ENCODE measurements around the gene SLC1A7. TPM values are rescaled to one million over a fixed set of nuclear protein-coding genes. Genes with fewer than 3 reads are reported as not detected.
A peak's percentile ranks its signal among the peaks of the same experiment; 100 is the strongest.

The SLC1A7 gene
- total RNA-seq, 1 donor from 2014 or later, result not detected

DNA sequence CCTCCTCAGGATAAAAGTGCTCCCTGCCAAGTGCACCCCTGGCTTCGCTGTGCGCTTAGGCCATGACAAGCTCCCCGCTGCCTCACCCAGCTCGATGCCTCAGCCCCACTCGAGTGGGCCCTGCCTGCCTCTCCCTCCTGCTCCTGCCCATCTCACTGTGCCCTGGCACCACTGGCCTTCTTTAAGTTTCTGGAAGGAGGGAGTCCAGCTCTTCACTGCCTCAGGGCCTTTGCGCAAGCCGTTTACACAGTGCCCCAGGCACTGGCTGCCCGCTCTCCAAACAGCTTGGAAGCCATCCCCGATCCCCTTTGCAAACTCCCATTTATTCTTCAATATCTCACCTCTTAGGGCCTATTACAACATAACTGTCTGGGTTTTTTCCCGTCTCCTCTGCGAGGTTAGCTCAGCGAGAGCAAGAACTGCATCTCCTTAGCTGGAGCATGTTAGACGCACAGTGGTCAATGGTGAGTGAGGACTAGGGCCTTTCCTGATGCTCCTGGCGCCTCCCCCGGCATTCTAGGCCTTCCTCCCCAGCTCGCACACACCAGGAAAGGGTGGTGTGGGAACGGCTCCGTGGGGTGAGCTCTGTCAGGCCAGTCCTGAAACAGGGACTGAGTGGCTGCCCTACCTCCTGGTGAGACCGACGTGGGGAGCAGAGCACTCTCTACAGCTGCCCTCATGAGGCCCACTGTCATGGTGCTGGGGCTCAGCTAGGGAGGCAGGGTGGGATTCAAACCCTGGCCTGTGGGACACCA lies 48.5 kb downstream of the SLC1A7 start:
- H3K36me3 ChIP-seq (ENCODE audit: control insufficient read depth in 3 of 3, insufficient read depth in 3 of 3, low read length in 3 of 3), result no peaks in the 10 kb centered on the region

GRCh38 chr1:53093451-53093754 lies 49.0 kb downstream of the SLC1A7 start:
- no peaks in the 10 kb centered on the region for H3K36me3 ChIP-seq (ENCODE audit: control insufficient read depth in 3 of 3, insufficient read depth in 3 of 3, low read length in 3 of 3)
- no peak overlapping the region for H3K27ac ChIP-seq (ENCODE audit: low read depth, low read length)
- H3K27me3 ChIP-seq (ENCODE audit: control insufficient read depth in 3 of 3, insufficient read depth in 3 of 3, low read length in 3 of 3), result peaks cover 0 to 8% (median 5%) of the 10 kb centered on the region in 3 donors
- H3K4me1 ChIP-seq (ENCODE audit: control insufficient read depth in 3 of 3, insufficient read depth in 3 of 3, low read length in 3 of 3), result peaks cover 0 to 8% (median 6%) of the 10 kb centered on the region in 3 donors
- H3K4me3 ChIP-seq (ENCODE audit: low read length in 3 of 3), result no peak overlapping the region
- H3K9ac ChIP-seq (ENCODE audit: low read depth in 1 of 3, low read length in 3 of 3), result no peak overlapping the region
- no peaks in the 10 kb centered on the region for H3K9me3 ChIP-seq (ENCODE audit: control insufficient read depth in 3 of 3, low read length in 3 of 3)

More for the DNA sequence above, 48.5 kb downstream of the SLC1A7 start:
- no peaks in the 10 kb centered on the region for H3K9me3 ChIP-seq (ENCODE audit: control insufficient read depth in 3 of 3, low read length in 3 of 3)
- no peak overlapping the region for H3K27ac ChIP-seq (ENCODE audit: low read depth, low read length)
- no peak overlapping the region for H3K4me3 ChIP-seq (ENCODE audit: low read length in 3 of 3)
- H3K9ac ChIP-seq (ENCODE audit: low read depth in 1 of 3, low read length in 3 of 3), result peak overlapping the region in 1 of 3 donors; percentile 16
- H3K27me3 ChIP-seq (ENCODE audit: control insufficient read depth in 3 of 3, insufficient read depth in 3 of 3, low read length in 3 of 3), result peaks cover 0 to 8% (median 5%) of the 10 kb centered on the region in 3 donors
- peaks cover 0 to 8% (median 6%) of the 10 kb centered on the region in 3 donors for H3K4me1 ChIP-seq (ENCODE audit: control insufficient read depth in 3 of 3, insufficient read depth in 3 of 3, low read length in 3 of 3)

DNA sequence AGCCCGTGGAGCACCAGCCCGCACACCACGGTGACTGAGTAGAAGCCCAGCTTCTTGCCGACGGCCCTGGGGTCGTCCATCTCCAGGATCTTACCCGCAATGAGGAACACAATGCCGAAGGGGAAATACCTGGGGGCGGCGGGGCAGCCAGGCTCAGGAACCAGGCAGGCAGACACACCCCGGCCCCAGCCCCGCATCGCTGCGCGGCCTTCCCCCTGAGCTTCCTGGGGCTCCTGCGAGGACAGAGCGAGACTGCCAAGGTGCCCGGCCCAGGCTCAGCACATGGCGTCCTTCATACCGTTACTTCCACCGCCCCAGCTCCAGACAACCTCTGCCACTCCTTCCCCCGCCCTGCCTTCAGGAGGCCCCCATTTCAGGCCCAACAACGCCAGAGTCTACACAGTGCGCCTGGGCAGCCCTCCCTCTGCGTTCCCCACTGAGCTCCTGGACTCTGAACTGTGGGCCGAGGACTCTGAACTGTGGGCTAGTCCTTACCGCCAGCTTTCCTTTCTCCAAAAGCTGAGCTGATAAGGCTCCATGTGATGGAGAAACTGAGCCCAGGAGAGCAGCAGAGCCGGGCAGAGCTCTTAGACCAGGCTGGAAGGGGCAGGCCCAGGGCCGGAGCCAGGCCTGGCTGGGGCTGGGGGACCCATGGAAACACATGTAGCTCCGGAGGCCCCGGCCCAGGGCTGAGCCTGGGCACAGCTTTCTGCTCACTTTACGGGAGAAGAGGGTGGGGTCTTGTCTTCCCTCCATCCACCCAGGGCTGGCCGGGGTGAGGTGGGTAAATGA lies 49.6 kb downstream of the SLC1A7 start:
- H3K4me3 ChIP-seq (ENCODE audit: low read length in 3 of 3), result no peak overlapping the region
- no peak overlapping the region for H3K9ac ChIP-seq (ENCODE audit: low read depth in 1 of 3, low read length in 3 of 3)
- H3K27me3 ChIP-seq (ENCODE audit: control insufficient read depth in 3 of 3, insufficient read depth in 3 of 3, low read length in 3 of 3), result peaks cover 0 to 8% (median 5%) of the 10 kb centered on the region in 3 donors
- H3K36me3 ChIP-seq (ENCODE audit: control insufficient read depth in 3 of 3, insufficient read depth in 3 of 3, low read length in 3 of 3), result no peaks in the 10 kb centered on the region
- H3K9me3 ChIP-seq (ENCODE audit: control insufficient read depth in 3 of 3, low read length in 3 of 3), result no peaks in the 10 kb centered on the region
- H3K4me1 ChIP-seq (ENCODE audit: control insufficient read depth in 3 of 3, insufficient read depth in 3 of 3, low read length in 3 of 3), result peaks cover 0 to 8% (median 6%) of the 10 kb centered on the region in 3 donors
- H3K27ac ChIP-seq (ENCODE audit: low read depth, low read length), result no peak overlapping the region

DNA sequence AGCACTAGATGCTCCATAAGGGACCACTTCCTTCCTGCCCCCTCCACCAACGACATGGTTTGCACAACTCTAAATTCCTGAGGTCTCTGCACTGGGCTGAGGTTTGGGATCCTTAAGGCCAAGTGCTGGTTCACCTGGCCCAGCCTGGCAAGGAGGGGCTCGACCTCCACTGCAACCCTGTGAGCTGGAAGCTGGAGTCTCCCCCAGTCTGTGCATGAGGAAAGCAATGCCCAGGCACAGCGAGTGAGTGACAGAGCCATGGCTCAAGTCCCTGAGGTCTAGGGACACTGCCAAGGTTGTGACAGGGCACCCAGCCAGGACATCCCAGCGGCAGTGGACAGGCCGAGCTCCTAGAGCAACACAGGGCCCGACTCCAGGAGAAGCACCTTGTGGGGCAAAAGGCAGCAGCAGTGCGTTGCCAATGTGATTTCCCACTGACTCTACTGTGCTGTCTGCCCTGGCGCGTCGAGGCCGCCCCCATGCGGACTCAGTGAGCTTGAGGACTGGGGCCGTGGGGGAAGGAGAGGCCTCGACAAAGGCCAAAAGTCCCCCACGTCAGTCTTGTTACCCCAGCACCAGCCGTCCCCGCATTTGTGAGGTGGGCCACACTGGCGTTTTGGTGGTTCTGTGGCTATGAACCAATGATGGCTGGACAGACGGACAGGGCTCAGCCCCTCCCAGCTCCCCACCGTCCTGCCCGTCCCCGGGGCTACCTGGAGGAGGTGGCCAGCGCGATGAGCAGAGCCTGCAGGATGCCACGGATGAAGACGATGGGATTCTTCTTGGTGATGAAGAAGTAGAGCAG lies 50.4 kb downstream of the SLC1A7 start:
- peaks cover 0 to 8% (median 6%) of the 10 kb centered on the region in 3 donors for H3K4me1 ChIP-seq (ENCODE audit: control insufficient read depth in 3 of 3, insufficient read depth in 3 of 3, low read length in 3 of 3)

DNA sequence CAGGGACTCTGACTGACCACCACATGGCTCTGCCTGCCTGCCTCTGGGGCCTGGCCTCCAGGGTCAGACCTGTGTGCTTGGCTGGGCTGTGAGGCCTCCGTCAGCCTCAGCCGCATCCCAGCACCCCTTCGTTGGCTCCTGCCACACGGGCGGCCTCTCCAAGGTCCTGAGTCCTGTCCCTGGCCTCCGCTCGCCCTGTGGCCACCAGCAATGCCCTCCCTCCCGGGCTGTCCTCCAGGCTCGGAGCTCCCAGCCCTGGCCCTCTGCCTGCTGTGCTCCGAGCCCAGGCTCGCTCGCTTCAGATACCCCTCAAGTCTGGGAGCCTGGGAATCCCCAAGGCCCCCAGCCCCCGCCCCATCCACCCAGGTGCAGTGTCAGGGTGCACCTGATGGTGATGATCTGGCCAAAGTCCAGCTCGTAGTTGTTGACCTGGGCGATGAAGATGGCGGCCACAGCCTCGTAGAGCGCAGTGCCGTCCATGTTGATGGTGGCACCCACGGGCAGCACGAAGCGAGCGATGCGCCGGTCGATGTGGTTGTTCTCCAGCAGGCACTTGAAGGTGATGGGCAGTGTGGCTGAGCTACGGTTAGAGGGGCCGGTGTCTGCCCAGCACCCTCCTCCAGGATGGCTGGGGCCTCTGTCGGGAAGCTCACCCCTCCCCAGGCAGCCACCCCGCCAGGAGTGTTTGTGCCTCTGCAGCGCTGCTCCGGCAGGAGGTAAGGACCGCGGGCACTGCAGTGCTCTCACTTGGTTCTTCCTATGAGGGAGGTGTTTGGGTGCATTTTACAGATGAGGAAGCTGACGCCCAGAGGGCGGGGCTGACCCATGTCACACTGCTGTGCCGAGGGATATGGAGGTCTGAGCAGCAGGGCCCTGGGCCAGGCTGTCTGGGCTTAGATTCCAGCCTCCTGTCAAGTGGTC lies 52.0 kb downstream of the SLC1A7 start:
- peaks cover 0 to 7% (median 5%) of the 10 kb centered on the region in 3 donors for H3K27me3 ChIP-seq (ENCODE audit: control insufficient read depth in 3 of 3, insufficient read depth in 3 of 3, low read length in 3 of 3)
- H3K4me3 ChIP-seq (ENCODE audit: low read length in 3 of 3), result peak overlapping the region; percentile 27 to 41 (median 38)
- H3K4me1 ChIP-seq (ENCODE audit: control insufficient read depth in 3 of 3, insufficient read depth in 3 of 3, low read length in 3 of 3), result peaks cover 0 to 10% (median 6%) of the 10 kb centered on the region in 3 donors
- peak overlapping the region in 1 of 3 donors; percentile 62 for H3K9ac ChIP-seq (ENCODE audit: low read depth in 1 of 3, low read length in 3 of 3)
- no peak overlapping the region for H3K27ac ChIP-seq (ENCODE audit: low read depth, low read length)
- H3K9me3 ChIP-seq (ENCODE audit: control insufficient read depth in 3 of 3, low read length in 3 of 3), result no peaks in the 10 kb centered on the region
- no peaks in the 10 kb centered on the region for H3K36me3 ChIP-seq (ENCODE audit: control insufficient read depth in 3 of 3, insufficient read depth in 3 of 3, low read length in 3 of 3)

More for the DNA sequence above, 50.4 kb downstream of the SLC1A7 start:
- Histone ChIP-seq H3K4me3 (ENCODE audit: low read length in 3 of 3) (no peak overlapping the region), H3K9me3 (ENCODE audit: control insufficient read depth in 3 of 3, low read length in 3 of 3) (no peaks in the 10 kb centered on the region), H3K36me3 (ENCODE audit: control insufficient read depth in 3 of 3, insufficient read depth in 3 of 3, low read length in 3 of 3) (no peaks in the 10 kb centered on the region), H3K27ac (ENCODE audit: low read depth, low read length) (no peak overlapping the region), H3K27me3 (ENCODE audit: control insufficient read depth in 3 of 3, insufficient read depth in 3 of 3, low read length in 3 of 3) (peaks cover 0 to 8% (median 5%) of the 10 kb centered on the region in 3 donors), H3K9ac (ENCODE audit: low read depth in 1 of 3, low read length in 3 of 3) (no peak overlapping the region)

- Histone ChIP-seq H3K9me3 (ENCODE audit: control insufficient read depth in 3 of 3, low read length in 3 of 3) (no peaks in the 10 kb centered on the region), H3K4me1 (ENCODE audit: control insufficient read depth in 3 of 3, insufficient read depth in 3 of 3, low read length in 3 of 3) (peaks cover 0 to 10% (median 6%) of the 10 kb centered on the region in 3 donors), H3K4me3 (ENCODE audit: low read length in 3 of 3) (peak overlapping the region; percentile 19 to 41 (median 38)), H3K36me3 (ENCODE audit: control insufficient read depth in 3 of 3, insufficient read depth in 3 of 3, low read length in 3 of 3) (no peaks in the 10 kb centered on the region), H3K27me3 (ENCODE audit: control insufficient read depth in 3 of 3, insufficient read depth in 3 of 3, low read length in 3 of 3) (peaks cover 0 to 4% (median under 1%) of the 10 kb centered on the region in 3 donors), H3K9ac (ENCODE audit: low read depth in 1 of 3, low read length in 3 of 3) (peak overlapping the region in 1 of 3 donors; percentile 62), H3K27ac (ENCODE audit: low read depth, low read length) (no peak overlapping the region)
These were observed 52.8 kb downstream of the SLC1A7 start for GRCh38 chr1:53089478-53090226.

- Histone ChIP-seq H3K27me3 (ENCODE audit: control insufficient read depth in 3 of 3, insufficient read depth in 3 of 3, low read length in 3 of 3) (peaks cover 0 to 4% (median 0%) of the 10 kb centered on the region in 3 donors), H3K27ac (ENCODE audit: low read depth, low read length) (no peak overlapping the region), H3K4me3 (ENCODE audit: low read length in 3 of 3) (peak overlapping the region in 2 of 3 donors; percentile 35 to 38), H3K9ac (ENCODE audit: low read depth in 1 of 3, low read length in 3 of 3) (peak overlapping the region in 1 of 3 donors; percentile 45), H3K4me1 (ENCODE audit: control insufficient read depth in 3 of 3, insufficient read depth in 3 of 3, low read length in 3 of 3) (peaks cover 0 to 10% (median 2%) of the 10 kb centered on the region in 3 donors), H3K36me3 (ENCODE audit: control insufficient read depth in 3 of 3, insufficient read depth in 3 of 3, low read length in 3 of 3) (no peaks in the 10 kb centered on the region), H3K9me3 (ENCODE audit: control insufficient read depth in 3 of 3, low read length in 3 of 3) (no peaks in the 10 kb centered on the region)
These were observed 53.7 kb downstream of the SLC1A7 start for GRCh38 chr1:53088616-53089300.
